Activated naive CD4-positive, alpha-beta T cell treated with anti-CD3 and anti-CD28 coated beads, Interleukin-2, amount 50 U/mL, for 24 hours (primary cell): ENCODE results near the gene C4orf46.
A peak's percentile ranks its signal among the peaks of the same experiment; 100 is the strongest.
"Not testable (repeated sequence)": the region's sequence is repeated elsewhere in the genome, so short reads cannot be mapped to it uniquely, and the experiment has no call there.

ENCODE experiments used
- H3K27ac Mint-ChIP-seq: one replicate; pipeline ENCODE4 v1.8.0; 2021; ENCODE audit warnings: mild to moderate bottlenecking, mixed read lengths
- H3K27me3 Mint-ChIP-seq: one replicate; pipeline ENCODE4 v1.8.0; 2021; ENCODE audit warnings: mixed read lengths
- H3K36me3 Mint-ChIP-seq: one replicate; pipeline ENCODE4 v1.8.0; 2021; ENCODE audit warnings: mixed read lengths
- H3K4me1 Mint-ChIP-seq: one replicate; pipeline ENCODE4 v1.8.0; 2021; ENCODE audit warnings: mixed read lengths
- H3K4me3 Mint-ChIP-seq: one replicate; pipeline ENCODE4 v1.8.0; 2021; ENCODE audit warnings: mild to moderate bottlenecking, mixed read lengths
- H3K9me3 Mint-ChIP-seq: one replicate; pipeline ENCODE4 v1.8.0; 2021; ENCODE audit warnings: mixed read lengths

Gene C4orf46

GRCh38 chr4:158671665-158671914 is at the start of gene C4orf46:
C4orf46 (minus strand) TSS chr4:158671887; CDS start chr4:158671801, 86 bp downstream.
- H3K4me1 Mint-ChIP-seq: peaks cover 19% of the 10 kb centered on the region

GRCh38 chr4:158715802-158716201 is 44.1 kb upstream of the C4orf46 start:
- Mint-ChIP-seq H3K27ac (no peak overlapping the region), H3K27me3 (no peaks in the 10 kb centered on the region), H3K36me3 (peaks cover 25% of the 10 kb centered on the region), H3K4me1 (peaks cover 20% of the 10 kb centered on the region), H3K9me3 (no peaks in the 10 kb centered on the region), H3K4me3 (no peak overlapping the region)

More at GRCh38 chr4:158671665-158671914, at the start of gene C4orf46:
- peak within 1 kb of the TSS; percentile 98 for H3K4me3 Mint-ChIP-seq
- H3K9me3 Mint-ChIP-seq: no peaks in the 10 kb centered on the region
- peak within 1 kb of the TSS; percentile 97 for H3K27ac Mint-ChIP-seq
- H3K36me3 Mint-ChIP-seq: no peaks in the 10 kb centered on the region
- no peaks in the 10 kb centered on the region for H3K27me3 Mint-ChIP-seq

- Mint-ChIP-seq H3K36me3 (peaks cover 28% of the 10 kb centered on the region), H3K4me1 (peaks cover 20% of the 10 kb centered on the region), H3K27ac (no peak overlapping the region), H3K4me3 (no peak overlapping the region), H3K9me3 (no peaks in the 10 kb centered on the region), H3K27me3 (no peaks in the 10 kb centered on the region)
Observed at GRCh38 chr4:158714937-158715336, 43.2 kb upstream of the C4orf46 start.

GRCh38 chr4:158712622-158713021 is 40.9 kb upstream of the C4orf46 start:
- H3K27me3 Mint-ChIP-seq, H3K4me3 Mint-ChIP-seq, H3K4me1 Mint-ChIP-seq, H3K9me3 Mint-ChIP-seq: not testable (repeated sequence)
- H3K27ac Mint-ChIP-seq: peak overlapping the region; percentile 41
- H3K36me3 Mint-ChIP-seq: peaks cover 21% of the 10 kb centered on the region

- H3K27ac Mint-ChIP-seq: no peak overlapping the region
- peaks cover 22% of the 10 kb centered on the region for H3K36me3 Mint-ChIP-seq
- H3K4me3 Mint-ChIP-seq: no peak overlapping the region
Observed at GRCh38 chr4:158710814-158711213, 39.1 kb upstream of the C4orf46 start.

GRCh38 chr4:158704274-158704673 is 32.6 kb upstream of the C4orf46 start:
- H3K4me3 Mint-ChIP-seq: no peak overlapping the region
- H3K27me3 Mint-ChIP-seq: no peaks in the 10 kb centered on the region
- H3K4me1 Mint-ChIP-seq: no peaks in the 10 kb centered on the region
- H3K9me3 Mint-ChIP-seq: no peaks in the 10 kb centered on the region
- H3K36me3 Mint-ChIP-seq: peaks cover 16% of the 10 kb centered on the region
- no peak overlapping the region for H3K27ac Mint-ChIP-seq

More at GRCh38 chr4:158710814-158711213, 39.1 kb upstream of the C4orf46 start:
- H3K27me3 Mint-ChIP-seq: no peaks in the 10 kb centered on the region
- no peaks in the 10 kb centered on the region for H3K4me1 Mint-ChIP-seq
- no peaks in the 10 kb centered on the region for H3K9me3 Mint-ChIP-seq

- no peaks in the 10 kb centered on the region for H3K4me1 Mint-ChIP-seq
- H3K27ac Mint-ChIP-seq: no peak overlapping the region
- no peak overlapping the region for H3K4me3 Mint-ChIP-seq
- peaks cover 7% of the 10 kb centered on the region for H3K36me3 Mint-ChIP-seq
- no peaks in the 10 kb centered on the region for H3K9me3 Mint-ChIP-seq
- no peaks in the 10 kb centered on the region for H3K27me3 Mint-ChIP-seq
Observed at GRCh38 chr4:158688813-158689212, 17.1 kb upstream of the C4orf46 start.

- Mint-ChIP-seq H3K4me3 (no peak overlapping the region), H3K4me1 (peaks cover 10% of the 10 kb centered on the region), H3K27ac (no peak overlapping the region), H3K9me3 (no peaks in the 10 kb centered on the region), H3K36me3 (peaks cover 9% of the 10 kb centered on the region), H3K27me3 (no peaks in the 10 kb centered on the region)
Observed at GRCh38 chr4:158682066-158682465, 10.4 kb upstream of the C4orf46 start.

- H3K36me3 Mint-ChIP-seq: peaks cover 9% of the 10 kb centered on the region
- peaks cover 10% of the 10 kb centered on the region for H3K4me1 Mint-ChIP-seq
- no peak overlapping the region for H3K4me3 Mint-ChIP-seq
- no peak overlapping the region for H3K27ac Mint-ChIP-seq
- no peaks in the 10 kb centered on the region for H3K9me3 Mint-ChIP-seq
- H3K27me3 Mint-ChIP-seq: no peaks in the 10 kb centered on the region
Observed at GRCh38 chr4:158681629-158682028, 9.9 kb upstream of the C4orf46 start.

- no peaks in the 10 kb centered on the region for H3K27me3 Mint-ChIP-seq
- H3K4me3 Mint-ChIP-seq: no peak overlapping the region
- no peak overlapping the region for H3K27ac Mint-ChIP-seq
- H3K4me1 Mint-ChIP-seq: peaks cover 11% of the 10 kb centered on the region
- no peaks in the 10 kb centered on the region for H3K9me3 Mint-ChIP-seq
- H3K36me3 Mint-ChIP-seq: peaks cover 7% of the 10 kb centered on the region
Observed at GRCh38 chr4:158678767-158679166, 7.1 kb upstream of the C4orf46 start.

GRCh38 chr4:158676076-158676475 is 4.4 kb upstream of the C4orf46 start:
- Mint-ChIP-seq H3K4me3 (no peak overlapping the region), H3K27me3 (no peaks in the 10 kb centered on the region), H3K36me3 (peaks cover 7% of the 10 kb centered on the region), H3K9me3 (no peaks in the 10 kb centered on the region), H3K27ac (no peak overlapping the region), H3K4me1 (peaks cover 18% of the 10 kb centered on the region)

GRCh38 chr4:158673633-158674032 is 1.9 kb upstream of the C4orf46 start:
- Mint-ChIP-seq H3K4me3 (peak overlapping the region; percentile 6), H3K36me3 (no peaks in the 10 kb centered on the region), H3K27ac (no peak overlapping the region), H3K27me3 (no peaks in the 10 kb centered on the region), H3K9me3 (no peaks in the 10 kb centered on the region), H3K4me1 (peaks cover 24% of the 10 kb centered on the region)

- peak within 1 kb of the TSS; percentile 97 for H3K27ac Mint-ChIP-seq
- H3K27me3 Mint-ChIP-seq: no peaks in the 10 kb centered on the region
- H3K4me1 Mint-ChIP-seq: peaks cover 19% of the 10 kb centered on the region
- H3K4me3 Mint-ChIP-seq: peak within 1 kb of the TSS; percentile 98
- no peaks in the 10 kb centered on the region for H3K9me3 Mint-ChIP-seq
- H3K36me3 Mint-ChIP-seq: no peaks in the 10 kb centered on the region
Observed at GRCh38 chr4:158671915-158672806, 474 bp upstream of the C4orf46 start, which contains the start of gene ETFDH. ETFDH (plus strand) TSS chr4:158672296; CDS start chr4:158672457, 161 bp downstream.

- Mint-ChIP-seq H3K27ac (peak overlapping the region; percentile 97), H3K27me3 (no peaks in the 10 kb centered on the region), H3K4me3 (peak overlapping the region; percentile 98), H3K4me1 (peaks cover 19% of the 10 kb centered on the region), H3K36me3 (no peaks in the 10 kb centered on the region), H3K9me3 (no peaks in the 10 kb centered on the region)
Observed at GRCh38 chr4:158670975-158671664, 567 bp downstream of the C4orf46 start.

GRCh38 chr4:158669310-158669709 is 2.4 kb downstream of the C4orf46 start:
- H3K4me3 Mint-ChIP-seq: no peak overlapping the region

GRCh38 chr4:158667651-158668198 is 4.0 kb downstream of the C4orf46 start:
- peaks cover 12% of the 10 kb centered on the region for H3K4me1 Mint-ChIP-seq
- H3K27me3 Mint-ChIP-seq: no peaks in the 10 kb centered on the region
- no peaks in the 10 kb centered on the region for H3K36me3 Mint-ChIP-seq
- H3K4me3 Mint-ChIP-seq: no peak overlapping the region
- H3K9me3 Mint-ChIP-seq: no peaks in the 10 kb centered on the region
- no peak overlapping the region for H3K27ac Mint-ChIP-seq

More at GRCh38 chr4:158669310-158669709, 2.4 kb downstream of the C4orf46 start:
- H3K9me3 Mint-ChIP-seq: no peaks in the 10 kb centered on the region
- no peaks in the 10 kb centered on the region for H3K36me3 Mint-ChIP-seq
- H3K27ac Mint-ChIP-seq: no peak overlapping the region
- no peaks in the 10 kb centered on the region for H3K27me3 Mint-ChIP-seq
- peaks cover 19% of the 10 kb centered on the region for H3K4me1 Mint-ChIP-seq
